ENCODE measurements around the gene CISH.

Gene CISH

DNA sequence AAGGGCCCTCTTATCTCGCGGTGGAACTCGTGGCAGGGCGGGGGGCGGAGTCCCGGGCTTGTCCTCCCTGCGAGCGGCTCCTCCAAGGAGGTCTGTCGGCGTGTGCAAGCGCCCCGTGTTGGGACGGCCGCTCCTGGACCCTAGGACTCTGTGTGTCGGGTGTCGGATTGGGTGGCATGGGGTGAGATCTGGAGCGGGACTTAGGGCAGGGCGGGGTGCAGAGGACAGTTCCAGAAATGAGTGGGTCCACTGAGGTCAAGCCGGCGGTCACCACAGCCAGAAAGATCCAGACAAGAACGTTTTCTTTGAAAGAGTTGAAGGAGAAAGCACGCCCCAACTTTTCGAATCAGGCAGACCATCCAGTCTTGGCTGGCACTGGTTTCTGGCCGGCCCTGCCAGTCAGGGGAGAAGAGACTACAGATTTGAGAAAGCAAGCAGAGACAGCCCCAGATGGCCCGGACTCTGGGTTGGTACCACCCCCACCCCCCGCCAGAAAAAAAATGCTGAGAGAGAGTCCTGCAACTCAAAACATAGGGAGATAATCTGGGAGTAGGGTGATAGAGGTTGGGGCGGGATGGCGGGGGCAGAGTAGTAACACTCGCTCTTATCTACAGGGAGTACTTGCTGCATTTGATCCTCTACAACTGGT is 784 bp upstream of the CISH start:
- DNase-seq, result no peak

DNA sequence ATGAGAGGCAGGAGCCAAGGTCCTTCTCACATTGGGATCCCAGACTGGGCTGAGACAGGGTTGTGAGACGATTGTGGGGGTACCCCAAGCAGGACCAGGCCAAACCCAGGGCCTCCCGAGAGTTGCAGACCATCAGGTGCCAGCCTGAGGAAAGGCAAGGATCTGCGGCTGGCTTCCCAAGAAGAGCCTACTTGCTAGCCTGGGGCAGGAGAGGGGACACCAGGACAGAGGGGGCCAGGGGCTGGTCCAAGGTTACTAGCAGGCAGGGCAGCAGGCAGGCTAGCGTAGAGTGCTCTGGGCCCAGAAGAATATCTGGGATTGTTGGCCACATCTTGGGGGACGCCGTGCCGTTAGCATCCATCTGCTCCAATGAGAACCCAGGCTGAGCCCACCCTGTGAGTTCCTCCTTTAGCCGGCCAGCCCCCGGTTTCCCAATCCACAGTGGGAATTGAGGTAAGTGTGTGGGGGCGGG is 546 bp downstream of the CISH start:
- DNase-seq, result no peak

DNA sequence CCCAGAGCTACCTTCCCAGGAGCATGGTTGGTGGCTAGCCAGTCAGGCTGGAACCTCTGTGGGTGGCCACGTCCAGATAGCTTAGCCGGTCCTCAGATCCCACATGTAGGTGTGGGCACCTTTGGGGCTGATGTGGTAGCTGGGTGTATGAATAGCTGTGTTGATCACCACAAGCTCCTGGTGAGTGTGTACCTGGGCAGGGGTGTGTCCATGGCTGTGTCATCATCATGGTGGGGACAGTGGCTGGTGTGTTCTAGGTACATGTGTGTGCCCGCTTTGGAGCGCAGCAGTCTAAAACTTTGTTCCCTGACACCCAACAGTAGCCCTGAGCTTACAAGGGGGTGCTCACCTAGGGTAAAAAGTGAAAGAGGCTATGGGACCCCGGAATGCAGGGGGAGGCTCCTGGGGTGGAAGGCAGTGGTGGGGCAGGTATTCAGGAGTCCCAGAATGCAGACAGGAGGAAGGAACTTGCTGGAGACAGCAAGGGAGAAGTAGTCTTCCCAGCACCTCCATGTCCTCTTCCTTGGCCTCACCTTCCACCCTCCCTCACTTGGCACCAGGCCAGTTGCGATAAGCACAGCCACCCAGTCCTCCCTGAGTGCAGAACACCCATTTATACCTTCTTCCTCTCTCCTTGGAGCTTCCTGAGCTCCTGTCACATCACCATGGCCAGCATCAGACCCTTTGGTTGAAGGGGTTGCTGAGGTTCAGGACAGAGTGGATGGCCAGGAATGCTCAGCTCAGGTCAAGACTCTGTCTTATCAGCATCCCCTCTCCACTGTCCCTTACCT is 1.2 kb downstream of the CISH start:
- no peak for DNase-seq

DNA sequence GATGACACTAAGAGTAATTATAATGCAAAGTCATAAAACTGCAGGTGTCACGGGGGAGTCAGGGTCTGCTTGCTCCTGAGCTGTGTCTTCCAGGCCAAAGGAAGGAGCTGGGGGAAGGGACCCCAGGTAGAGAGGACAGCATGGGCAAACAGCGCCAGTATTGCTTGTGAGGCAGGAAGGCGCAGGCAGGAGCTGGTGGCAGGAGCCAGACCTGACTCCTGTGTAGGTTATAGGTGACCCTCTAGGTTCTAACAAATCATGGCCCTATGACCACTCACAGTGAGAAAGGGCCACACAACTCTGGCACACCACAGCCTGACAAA is 1.9 kb downstream of the CISH start:
- DNase-seq, result no peak

DNA sequence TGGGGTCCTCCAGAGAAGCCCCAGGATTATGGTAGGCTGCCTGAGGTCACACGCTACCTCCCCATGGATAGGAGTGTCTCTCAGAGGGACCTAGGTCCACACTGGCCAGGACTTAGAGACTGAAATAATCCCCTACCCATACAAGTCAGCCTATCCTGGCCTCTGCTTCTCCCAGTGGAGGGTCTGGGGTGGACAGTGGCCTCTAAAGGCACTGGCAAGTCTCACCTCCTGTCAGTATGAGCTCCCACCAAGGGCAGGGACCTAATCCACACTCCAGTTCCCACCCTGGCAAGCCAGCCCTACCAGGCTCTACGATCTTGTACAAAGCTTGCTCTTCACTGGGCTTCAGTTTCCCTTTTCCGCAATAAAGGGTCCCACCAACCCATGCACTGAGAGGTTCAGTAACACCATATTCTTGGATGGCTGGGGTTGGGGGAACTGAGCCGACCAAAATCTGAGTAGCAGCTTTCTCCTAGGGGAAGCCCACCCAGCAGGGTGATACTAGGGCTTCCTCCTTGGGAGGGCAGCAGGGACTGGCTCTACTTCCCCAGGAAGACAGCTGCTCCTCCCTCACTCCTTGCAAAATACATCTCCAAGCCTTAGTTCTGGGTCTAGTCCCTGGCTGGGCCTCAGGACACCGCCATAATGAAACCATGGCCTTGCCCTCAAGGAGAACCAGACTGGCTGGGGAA is 2.4 kb downstream of the CISH start:
- DNase-seq, result no peak

DNA sequence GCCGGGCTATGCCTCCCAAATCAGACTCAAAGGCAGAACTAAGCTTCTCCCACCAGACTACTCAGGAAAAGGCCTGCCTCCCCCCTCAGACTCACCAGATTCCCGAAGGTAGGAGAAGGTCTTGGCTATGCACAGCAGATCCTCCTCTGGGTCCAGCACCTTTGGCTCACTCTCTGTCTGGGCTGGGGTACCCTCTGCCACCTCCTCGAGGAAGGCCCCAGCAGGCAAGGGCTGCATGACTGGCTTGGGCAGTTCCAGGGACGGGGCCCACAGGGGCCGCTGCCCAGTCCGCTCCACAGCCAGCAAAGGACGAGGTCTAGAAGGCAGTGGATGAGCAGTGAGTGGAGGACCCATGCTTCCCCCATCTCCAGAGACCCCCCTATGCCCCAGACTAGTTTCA is 3.3 kb downstream of the CISH start:
- DNase-seq, result no peak

DNA sequence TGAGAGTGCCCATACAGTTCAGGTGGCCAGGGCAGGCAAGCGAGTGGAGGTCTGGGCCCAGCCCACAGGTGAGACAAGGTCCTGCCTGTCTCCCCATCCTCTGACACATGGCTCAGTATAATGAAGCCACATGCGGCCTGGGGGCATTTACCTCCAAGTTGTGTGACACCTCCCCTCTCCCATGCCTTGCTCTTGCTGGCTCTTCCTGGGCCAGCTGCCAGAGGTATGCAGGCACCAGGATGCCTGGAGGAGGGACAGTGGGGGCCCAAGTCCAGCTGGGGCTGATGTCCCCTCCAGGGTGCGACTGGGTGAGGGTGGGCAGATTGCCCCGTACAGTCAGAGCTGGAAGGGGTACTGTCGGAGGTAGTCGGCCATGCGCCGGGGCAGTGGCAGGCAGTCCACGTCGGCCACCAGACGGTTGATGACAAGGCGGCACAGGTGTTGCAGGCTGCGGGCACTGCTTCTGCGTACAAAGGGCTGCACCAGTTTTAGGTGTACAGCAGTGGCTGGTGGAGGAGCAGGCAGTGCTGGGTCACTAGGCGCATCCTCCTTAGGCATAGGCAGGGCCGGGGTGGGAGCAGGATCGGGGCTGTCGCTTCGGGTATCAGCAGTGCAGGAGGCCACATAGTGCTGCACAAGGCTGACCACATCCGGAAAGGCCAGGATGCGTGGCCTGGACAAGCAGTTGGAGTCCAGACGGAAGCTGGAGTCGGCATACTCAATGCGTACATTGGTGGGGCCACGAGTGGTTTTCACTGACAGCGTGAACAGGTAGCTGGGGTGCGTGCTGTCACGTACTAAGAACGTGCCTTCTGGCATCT is 4.1 kb downstream of the CISH start:
- DNase-seq, result no peak

DNA sequence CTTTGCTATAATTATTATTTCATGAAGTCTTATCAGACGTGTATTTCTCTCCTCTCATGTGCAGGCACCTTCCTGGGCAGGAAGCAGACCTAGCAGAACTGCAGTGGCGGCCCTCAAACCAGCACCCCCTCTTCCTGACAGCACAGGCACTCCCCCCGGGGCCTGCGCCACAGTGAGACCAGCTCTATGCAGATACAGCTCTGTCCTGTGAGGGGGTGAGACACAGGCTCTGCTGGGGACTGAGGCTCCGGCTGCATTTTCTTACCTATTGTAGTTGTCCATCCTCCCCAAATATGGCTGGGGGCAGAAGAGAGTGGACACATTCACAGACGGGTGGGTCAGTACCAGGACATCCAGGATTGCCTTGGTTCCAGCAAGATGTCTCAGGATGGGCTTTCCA is 5.0 kb downstream of the CISH start:
- DNase-seq, result peak; percentile 64

DNA sequence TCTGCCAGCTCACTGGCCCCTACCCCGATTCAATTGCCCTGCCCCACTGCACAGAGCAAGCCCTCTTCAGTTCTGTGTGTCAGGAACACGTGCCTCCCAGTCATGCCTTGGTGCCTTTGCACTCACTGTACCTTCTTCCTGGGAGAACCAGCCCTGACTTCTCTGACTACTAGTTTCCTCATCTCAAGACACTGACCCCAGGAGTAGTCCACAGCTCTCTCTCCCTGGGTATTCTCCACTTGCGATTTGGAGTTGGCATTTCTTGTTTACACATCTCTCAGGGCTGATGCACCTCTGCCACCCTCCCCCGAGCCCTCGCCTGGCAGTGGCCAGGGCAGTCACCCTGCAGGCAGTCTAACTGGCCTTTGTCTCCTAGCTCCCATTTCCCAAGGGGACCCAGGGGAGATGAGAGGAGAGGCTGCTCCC is 5.7 kb downstream of the CISH start:
- DNase-seq, result no peak

DNA sequence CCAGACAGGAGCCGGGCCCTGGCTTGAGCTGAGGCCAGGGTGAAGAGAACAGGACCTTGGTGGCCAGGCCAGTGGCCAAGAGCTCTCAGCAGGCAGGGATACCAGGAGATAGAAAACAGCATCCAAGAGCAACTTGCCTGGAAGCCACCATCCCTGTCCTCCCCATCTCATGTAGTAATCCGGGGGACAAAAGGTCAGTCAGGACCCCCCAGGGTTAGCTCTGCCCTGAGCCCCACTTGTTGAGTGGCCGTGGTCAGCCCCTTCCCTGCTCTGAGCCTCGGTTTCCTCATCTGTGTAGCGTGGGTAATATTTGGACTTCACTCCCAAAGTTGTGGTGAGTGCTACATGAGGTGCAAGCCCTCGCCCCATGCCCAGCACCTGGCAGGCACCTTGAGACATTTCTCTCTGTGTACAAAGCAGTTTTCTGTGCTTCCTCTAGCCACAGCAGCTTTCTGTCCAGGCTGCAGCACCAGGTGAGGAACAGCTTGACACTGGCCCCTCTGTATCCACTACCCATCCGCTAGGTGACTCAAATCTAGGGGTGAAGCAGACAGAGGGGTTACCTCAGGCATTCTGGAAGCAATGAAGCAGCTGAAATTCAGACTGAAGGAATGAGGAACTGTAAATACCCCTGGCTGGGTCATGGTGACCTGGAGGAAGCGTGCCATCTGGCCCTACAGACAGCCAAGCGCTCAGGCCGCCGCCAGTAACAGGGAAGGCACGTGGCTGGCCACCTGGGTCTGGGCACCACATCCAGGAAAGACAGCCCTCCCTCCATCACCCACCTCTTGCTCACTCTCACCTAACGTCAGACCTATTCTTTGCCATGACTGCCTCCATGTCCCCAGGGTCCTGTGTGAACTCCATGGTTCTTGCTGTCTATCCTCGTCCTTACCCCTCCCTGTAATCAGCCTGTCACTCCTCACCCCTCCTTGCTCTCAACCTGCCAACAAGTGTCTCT is 6.7 kb downstream of the CISH start:
- DNase-seq, result no peak

DNA sequence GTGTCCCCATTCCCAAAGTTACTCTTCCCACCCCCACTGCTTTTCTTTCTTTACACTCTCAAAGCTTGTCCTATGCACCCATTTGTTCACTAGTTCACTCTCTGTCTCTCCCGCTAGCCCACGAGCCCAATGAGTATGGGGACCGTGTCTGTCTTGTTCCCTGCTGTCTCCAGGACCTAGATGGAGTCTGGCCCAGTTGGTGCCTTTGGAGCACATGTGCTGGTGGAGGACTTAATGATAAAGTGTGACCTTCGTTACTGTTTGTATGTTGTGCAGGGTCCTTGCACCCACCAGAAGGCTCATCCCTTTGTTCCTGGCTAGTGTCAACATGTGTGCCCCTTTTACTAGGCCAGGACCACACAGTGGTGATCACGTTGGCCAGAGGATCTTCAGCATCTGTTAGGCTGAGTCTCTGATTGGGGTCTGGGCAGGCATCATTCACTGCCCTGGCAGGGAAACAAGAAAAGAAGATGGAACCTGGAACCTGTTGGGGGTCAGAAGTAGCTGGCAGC is 7.4 kb downstream of the CISH start:
- DNase-seq, result no peak

DNA sequence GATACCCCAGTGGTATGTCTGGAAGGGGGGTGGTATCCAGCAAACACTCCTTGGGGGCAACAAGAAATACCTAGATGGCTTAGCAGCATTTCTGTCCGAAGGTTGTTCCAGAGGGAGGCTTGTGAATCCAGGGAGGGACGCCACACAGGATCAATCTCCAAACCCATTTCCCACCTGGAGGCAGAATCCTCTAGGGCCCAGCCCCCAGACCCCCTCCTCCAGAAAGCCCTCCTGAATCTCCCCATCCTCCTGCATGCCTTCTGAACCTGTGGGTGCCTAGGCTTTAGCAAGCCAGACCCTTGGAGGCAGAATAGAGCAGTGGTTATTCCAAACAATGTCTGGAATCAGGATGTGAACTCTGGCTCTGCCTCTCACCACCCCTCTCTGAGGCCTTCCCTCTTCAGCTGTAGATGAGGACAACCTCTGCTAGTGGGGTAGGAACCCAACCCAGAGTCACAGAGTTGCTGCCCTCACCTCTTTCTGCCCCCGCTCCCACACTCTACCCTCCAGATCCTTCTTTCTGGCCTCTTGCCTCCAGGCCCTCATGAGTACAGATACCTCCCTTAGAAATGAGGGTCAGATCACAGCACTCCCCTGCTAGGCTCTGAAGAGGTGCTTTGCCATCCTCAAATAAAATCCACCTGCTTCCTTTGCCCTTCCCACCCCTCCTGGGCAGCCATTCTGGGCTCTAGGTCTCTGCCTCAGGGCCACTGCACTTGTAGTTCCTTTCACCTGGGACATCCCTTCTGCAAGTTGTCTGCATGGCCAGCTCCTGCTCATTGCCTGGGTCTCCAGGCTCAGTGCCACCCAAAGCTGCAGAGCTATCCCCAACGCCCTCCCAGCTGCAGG is 8.1 kb downstream of the CISH start:
- no peak for DNase-seq

DNA sequence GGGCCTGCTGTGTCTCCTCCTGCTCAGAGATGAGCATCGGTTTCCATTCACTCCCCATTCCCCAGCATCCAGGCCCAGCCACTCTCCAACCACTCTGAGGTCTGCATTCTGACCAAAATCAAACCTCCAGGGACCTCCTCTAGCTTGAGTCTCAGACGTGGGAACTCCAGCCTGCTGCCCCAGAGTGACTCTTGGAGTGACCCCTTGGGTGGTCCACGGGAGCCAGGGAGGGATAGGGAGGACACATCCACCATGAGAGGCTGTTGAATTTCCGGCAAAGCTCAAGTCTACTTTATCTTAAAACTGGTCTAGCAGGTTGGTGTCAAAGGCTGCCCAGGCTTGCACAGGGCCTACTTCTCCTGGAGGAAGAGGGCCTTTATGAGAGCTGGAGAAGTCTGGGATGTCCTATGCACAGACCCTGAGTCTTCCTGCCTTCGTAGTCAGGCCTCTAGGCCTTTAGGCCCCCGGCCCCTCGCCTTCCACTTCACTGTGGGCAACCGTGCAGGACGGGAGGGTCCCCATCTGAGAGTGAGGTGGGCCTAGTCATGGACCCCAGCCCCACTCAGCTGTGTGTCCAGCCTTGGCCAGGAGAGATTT is 8.9 kb downstream of the CISH start:
- DNase-seq, result no peak

DNA sequence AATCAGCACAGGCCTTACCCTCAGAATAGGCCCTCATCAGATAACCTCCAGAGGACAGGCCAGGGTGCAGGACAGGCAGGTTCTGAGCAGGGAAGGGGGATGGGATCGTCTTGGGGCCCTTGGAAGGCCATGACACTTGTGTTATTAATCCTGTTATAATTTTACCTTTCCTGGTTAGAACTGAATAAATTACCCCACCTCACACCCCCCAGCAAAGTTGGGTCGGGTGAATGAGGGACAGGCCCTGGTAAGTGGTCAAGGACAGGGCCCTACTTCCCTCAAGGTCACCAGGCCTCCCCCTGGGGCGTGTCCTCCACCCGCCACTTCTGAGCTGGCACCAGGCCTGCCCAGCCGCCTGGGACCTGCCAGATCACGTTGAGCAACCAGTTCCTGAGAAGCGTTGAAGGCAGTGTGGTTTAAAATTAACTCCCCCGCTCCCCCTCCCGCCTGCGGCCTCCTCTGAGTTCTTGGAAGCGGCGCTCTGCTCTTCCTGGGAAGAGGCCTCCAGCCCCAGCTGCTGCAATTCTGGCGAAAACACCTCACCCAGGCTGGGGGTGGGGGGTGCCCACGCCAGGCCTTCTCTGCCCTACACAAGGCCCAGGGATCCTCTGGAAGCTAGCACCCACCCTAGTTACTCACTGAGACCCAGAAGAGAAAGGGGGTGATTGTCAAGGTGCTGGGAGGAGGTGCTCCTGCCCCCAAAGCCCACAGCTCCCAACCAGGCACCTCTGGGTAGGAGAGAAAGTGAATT is 10.6 kb downstream of the CISH start:
- peak; percentile 71 for DNase-seq

DNA sequence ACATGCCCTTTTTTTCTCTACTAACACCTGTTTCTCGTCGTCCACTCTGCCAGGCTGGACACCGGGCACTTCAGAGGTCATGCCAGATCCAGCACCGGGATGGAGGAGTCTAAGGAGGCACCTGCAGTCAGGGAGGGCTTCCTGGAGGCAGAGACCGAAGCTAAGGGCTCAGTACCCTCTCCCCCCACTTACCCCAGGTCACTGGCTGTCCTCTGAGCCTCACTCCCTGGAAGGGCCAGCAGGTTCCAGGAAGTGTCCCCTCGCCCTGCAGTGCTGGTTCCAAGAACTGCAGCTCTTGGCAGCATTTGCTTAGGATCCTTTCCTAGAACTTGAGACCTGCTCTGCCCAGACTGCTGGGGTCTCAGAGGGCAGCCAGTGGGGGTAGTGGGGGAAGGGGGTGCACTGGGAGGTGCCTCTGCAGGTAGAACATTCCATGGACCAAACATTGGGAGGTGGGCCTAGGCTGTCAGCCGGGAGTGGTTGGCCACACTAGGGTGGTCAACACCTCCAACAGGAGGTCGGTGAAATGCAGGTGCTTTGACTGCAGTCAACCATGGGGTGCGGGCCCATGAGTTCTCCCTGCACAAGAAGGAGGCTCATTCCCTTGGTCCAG is 11.3 kb downstream of the CISH start:
- no peak for DNase-seq

DNA sequence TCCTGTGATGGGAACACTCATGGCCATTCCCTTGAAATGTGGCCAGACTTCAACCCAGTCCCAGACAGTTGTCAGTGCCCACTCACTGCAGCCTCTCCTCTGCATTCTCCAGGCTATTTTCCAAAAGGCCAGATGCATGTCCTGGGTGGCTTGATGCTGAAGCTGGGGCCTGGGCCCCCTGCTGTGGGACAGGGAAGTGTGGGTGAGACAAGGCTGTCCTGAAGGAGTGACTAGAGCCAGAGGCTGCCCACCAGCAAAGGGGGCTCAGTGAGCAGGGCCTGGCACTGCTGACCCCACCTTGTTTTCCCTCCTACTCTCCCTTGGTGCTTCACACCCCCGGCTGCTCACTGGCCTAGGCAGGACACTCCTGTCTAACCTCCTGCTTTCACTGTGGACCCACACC is 11.9 kb downstream of the CISH start:
- DNase-seq, result no peak

DNA sequence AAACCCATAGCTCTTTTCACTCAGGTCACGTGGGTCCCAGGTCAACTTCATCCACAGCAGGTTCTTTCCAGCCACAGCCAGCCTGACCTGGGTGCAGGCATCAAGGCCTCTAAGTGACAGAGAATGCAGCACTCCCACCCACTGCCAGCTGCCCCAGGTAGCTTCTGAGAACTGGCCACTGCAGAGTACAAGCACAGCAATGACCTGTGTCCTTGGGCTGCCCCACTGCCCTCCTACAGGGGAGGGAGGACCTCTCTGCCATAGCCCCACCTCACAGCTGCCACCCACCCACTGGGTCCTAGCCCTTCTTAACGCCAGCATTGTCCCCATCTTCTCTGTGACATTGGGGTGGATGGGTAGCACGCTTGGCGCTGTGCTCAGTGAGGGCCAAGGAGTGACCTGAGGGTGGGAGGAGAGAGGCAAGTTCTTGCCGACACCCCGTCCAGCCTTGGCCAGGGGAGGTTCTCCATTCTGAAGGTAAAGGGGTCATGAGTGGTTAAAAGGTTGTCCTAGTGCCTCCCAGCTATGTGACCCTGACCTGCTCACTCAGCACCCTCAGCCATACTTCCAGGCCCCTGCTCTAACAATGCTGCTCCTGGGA is 12.4 kb downstream of the CISH start:
- DNase-seq, result no peak

DNA sequence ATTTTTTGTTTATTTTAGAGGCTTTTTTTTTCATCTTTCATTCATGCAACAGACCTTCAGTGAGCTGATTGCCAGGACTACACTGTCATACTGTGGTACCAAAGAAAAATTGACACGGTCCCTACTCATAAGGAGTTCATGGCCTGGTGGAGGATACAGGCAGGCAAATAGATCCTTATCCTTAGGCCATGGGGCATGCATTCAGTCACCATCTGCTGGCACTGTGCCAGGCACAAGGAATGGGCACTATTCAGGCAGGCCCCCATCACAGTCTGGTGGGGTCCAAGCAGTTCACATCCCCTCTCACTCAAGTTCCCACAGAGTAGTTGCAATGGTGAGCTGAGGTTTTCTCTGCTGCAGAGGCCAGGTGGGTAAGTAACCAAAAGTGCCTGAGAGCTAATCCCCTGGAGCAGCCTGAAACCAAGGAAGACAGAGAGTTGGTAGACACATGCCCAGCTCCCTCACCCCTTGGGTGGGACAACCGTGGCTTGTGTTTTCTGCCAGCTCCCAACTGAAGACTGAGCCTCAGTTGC is 17.3 kb downstream of the CISH start:
- DNase-seq, result no peak

All from activated gamma-delta T cell treated with Interleukin-2 at 50 U/mL for 16 hours (primary cell).